Hypothalamus (tissue), 51 donors: ENCODE measurements around the gene NBR1.
"Not testable (repeated sequence)": the region's sequence is repeated elsewhere in the genome, so short reads cannot be mapped to it uniquely, and the experiment has no call there.

Experiments
- DNase-seq, 51 donors: peaks; one replicate each; lab custom pipeline; 2025; lab: John Stamatoyannopoulos, UW

Gene NBR1, protein sequence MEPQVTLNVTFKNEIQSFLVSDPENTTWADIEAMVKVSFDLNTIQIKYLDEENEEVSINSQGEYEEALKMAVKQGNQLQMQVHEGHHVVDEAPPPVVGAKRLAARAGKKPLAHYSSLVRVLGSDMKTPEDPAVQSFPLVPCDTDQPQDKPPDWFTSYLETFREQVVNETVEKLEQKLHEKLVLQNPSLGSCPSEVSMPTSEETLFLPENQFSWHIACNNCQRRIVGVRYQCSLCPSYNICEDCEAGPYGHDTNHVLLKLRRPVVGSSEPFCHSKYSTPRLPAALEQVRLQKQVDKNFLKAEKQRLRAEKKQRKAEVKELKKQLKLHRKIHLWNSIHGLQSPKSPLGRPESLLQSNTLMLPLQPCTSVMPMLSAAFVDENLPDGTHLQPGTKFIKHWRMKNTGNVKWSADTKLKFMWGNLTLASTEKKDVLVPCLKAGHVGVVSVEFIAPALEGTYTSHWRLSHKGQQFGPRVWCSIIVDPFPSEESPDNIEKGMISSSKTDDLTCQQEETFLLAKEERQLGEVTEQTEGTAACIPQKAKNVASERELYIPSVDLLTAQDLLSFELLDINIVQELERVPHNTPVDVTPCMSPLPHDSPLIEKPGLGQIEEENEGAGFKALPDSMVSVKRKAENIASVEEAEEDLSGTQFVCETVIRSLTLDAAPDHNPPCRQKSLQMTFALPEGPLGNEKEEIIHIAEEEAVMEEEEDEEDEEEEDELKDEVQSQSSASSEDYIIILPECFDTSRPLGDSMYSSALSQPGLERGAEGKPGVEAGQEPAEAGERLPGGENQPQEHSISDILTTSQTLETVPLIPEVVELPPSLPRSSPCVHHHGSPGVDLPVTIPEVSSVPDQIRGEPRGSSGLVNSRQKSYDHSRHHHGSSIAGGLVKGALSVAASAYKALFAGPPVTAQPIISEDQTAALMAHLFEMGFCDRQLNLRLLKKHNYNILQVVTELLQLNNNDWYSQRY

DNA sequence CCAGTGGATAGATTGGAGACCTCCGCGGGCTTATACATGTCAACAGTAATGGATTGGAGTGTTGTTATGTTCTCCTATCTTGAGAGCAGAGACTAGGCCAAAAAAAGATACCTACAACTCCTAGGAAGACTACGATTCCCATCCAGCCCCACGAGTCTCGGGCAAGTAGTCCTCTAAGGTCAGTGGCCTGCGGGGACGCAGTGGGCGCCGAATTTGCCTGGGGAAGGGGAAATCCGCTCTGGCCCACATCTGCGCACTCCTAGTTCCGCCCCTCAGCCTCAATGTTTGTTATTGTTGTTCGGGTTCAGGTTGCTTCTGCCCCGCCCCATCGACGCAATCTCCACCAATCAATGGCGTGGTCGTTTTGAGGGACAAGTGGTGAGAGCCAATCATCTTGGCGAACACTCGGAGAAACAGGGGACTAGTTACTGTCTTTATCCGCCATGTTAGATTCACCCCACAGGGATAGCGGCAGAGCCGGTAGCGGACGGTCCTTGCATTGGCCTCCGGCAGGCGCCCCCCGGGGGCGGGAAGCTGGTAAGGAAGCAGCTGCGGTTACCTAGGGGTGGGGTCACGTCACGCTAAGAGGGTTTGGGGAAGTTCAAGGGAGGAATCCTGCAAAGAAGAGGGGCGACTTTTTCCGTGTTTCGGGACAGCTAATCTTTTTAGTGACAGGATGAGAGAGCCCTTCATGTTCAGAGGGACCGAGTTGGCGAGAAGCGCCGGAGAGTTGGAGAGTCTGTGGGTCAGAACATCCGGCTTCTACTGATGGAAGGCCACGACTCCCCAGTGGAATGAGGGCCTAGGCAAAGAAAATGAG is at the start of gene NBR1:
Gene NBR1, plus strand, starts transcription at position 449 of the 820 bp plus-strand sequence. CDS start 4,586 bp downstream, outside the sequence.
- peak; percentile 68 to 99 (median 92) for DNase-seq

DNA sequence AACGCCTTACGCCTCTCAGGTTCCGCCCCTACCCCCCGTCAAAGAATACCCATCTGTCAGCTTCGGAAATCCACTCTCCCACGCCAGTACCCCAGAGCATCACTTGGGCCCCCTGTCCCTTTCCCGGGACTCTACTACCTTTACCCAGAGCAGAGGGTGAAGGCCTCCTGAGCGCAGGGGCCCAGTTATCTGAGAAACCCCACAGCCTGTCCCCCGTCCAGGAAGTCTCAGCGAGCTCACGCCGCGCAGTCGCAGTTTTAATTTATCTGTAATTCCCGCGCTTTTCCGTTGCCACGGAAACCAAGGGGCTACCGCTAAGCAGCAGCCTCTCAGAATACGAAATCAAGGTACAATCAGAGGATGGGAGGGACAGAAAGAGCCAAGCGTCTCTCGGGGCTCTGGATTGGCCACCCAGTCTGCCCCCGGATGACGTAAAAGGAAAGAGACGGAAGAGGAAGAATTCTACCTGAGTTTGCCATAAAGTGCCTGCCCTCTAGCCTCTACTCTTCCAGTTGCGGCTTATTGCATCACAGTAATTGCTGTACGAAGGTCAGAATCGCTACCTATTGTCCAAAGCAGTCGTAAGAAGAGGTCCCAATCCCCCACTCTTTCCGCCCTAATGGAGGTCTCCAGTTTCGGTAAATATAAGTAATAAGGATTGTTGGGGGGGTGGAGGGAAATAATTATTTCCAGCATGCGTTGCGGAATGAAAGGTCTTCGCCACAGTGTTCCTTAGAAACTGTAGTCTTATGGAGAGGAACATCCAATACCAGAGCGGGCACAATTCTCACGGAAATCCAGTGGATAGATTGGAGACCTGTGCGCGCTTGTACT is 45.7 kb upstream of the NBR1 start, which contains the start of gene BRCA1:
Gene BRCA1, minus strand, starts transcription at position 232 of the 834 bp plus-strand sequence. CDS start 1,268 bp downstream, outside the sequence.
- peak; percentile 22 to 94 (median 79) for DNase-seq

DNA sequence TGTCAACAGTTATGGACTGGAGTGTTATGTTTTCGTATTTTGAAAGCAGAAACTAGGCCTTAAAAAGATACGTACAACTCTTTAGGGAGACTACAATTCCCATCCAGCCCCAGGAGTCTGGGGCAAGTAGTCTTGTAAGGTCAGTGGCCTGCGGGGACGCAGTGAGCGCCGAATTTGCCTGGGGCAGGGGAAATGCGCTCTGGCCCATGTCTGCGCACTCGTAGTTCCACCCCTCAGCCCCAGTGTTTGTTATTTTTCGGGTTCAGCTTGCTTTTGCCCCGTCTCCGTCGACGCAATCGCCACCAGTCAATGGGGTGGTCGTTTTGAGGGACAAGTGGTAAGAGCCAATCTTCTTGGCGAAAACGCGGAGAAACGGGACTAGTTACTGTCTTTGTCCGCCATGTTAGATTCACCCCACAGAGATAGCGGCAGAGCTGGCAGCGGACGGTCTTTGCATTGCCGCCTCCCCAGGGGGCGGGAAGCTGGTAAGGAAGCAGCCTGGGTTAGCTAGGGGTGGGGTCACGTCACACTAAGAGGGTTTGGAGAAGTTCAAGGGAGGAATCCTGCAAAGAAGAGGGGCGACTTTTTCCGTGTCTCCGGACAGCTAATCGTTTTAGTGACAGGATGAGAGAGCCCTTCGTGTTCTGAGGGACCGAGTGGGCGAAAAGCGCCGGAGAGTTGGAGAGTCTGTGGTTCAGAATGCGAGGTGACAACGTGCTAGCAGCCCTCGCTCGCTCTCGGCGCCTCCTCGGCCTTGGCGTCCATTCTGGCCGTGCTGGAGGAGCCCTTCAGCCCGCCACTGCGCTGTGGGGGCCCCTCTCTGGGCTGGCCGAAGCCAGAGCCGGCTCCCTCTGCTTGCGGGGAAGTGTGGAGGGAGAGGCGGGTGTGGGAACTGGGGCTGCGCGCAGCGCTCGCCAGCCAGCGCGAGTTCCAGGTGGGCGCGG is 44.8 kb upstream of the NBR1 start:
- no peak for DNase-seq

DNA sequence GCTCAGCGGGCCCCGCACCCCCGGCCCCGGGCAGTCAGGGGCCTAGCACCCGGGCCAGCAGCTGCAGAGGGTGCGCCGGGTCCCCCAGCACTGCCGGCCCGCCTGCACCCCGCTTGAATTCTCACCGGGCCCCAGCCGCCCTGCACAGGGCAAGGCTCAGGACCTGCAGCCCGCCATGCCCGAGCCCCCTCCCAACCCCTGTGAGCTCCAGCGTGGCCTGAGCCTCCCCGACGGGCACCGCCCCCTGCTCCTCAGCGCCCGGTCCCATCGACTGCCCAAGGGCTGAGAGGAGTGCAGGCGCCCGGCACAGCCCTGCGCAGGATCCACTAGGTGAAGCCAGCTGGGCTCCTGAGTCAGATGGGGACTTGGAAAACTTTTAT is 44.1 kb upstream of the NBR1 start:
- no peak for DNase-seq

DNA sequence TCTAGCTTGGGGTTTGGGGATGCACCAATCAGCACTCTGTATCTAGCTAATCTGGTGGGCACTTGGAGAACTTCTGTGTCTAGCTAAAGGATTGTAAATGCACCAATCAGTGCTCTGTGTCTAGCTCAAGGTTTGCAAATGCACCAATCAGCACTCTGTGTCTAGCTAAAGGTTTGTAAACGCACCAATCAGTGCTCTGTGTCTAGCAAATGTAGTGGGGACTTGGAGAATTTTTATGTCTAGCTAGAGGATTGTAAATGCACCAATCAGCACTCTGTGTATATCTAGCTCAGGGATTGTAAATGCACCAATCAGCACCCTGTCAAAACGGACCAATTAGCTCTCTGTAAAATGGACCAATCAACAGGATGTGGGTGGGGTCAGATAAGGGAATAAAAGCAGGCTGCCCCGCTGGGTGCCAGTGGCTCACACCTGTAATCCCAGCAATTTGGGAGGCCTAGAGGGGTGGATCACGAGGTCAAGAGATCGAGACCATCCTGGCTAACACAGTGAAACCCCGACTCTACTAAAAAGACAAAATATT is 43.6 kb upstream of the NBR1 start:
- DNase-seq = not testable (repeated sequence)

DNA sequence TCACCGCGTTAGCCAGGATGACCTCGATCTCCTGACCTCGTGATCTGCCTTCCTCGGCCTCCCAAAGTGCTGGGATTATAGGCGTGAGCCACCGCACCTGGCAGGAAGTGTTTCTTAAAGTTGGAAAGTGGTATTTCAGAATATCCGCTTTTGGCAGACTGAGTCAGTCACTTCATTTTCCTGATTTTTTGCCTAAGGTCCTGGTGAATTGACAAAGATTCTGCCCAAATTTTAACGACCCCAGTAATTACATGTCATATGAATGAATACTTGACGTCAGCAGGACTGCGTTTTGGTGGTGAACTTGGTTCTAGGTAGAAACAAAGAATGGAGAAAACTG is 41.4 kb upstream of the NBR1 start:
- DNase-seq = no peak

DNA sequence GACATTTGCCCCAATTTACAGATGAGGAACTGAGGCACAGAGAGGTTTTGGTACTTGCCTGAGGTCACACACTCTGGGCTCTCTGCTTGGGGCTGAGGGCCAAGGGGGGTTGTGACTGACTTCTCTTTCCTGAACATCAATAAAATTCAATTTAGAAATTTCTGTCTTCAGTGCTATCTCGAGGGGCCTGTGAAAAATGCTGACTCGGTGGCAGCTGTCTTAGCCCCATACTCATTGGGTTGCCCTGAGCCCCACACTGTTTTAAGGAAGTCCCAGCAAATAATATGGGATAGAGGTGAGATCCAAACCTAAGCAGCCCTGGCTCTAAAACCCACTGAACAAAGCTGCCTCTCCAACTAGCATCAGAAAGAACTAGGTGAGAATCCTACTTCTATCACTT is 38.9 kb upstream of the NBR1 start:
- no peak for DNase-seq

DNA sequence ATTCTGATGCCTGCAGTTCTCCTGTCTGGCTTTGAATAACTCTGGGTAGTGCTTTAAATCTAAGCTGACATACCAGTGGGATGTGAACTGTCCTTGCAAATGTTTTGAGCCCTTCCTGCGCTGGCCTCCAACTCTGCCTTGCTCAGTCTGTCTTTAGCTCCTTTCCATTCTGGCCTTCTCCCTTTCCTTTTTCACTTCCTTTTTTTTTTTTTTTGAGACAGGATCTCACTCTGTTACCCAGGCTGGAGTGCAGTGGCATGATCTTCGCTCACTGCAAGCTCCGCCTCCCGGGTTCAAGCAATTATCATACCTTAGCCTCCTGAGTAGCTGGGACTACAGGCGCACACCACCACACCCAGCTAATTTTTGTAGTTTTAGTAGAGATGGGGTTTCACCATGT is 37.6 kb upstream of the NBR1 start:
- DNase-seq = not testable (repeated sequence)

DNA sequence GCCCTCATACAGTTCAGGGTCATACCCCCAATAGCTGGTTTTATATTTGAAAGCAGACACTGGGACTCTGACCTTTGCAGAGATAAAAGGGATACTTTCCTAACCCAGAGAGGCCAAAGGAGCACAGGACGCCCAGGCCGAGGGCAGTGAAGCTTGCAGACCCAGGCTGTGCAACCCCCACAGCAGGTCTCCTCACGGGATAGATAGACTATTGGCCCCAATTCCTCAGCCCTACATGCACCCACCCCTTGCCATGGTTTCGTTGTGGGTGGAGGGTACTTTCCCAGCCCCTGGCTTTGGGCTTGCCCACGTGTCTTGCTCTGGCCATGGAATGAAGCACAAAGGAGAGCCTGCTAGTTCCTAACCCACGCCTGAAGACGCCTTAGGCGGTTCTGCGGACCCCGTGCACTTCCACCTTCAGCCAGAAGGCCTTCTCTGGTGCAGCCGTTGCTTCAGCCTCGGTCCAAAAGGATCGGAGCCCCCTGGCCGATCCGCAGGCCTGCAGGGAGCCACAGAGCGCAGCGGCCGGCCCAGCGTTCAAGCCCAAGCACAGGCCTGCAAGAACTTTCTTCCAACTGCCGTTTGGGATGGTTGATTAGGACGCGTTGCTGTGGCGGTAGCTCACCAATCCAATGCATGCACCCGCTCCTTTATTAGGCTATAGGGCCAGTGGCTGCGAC is 36.1 kb upstream of the NBR1 start:
- DNase-seq = no peak

DNA sequence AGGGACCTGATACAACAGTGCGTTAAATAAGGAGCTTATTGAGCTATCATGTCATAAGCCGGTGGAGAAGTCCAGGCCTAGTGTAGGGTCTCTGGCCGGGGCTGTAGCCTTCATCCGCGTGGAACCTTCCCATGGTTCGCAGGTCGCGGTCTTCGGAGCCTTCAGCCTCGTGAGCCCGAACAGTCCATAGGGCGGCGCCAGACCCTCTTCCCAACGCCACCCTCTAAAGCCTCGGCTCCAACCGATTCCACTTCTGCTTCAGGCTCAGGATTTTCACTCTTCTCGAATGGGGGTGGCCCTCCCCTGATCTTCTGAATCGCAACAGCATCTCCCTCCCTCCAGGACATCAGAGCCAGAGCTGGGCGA is 35.6 kb upstream of the NBR1 start:
- no peak for DNase-seq

DNA sequence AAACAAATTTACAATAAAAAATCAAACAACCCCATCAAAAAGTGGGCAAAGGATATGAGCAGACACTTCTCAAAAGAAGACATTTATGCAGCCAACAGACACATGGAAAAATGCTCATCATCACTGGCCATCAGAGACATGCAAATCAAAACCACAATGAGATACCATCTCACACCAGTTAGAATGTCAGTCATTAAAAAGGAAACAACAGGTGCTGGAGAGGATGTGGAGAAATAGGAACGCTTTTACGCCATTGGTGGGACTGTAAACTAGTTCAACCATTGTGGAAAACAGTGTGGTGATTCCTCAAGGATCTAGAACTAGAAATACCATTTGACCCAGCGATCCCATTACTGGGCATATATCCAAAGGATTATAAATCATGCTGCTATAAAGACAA is 34.4 kb upstream of the NBR1 start:
- not testable (repeated sequence) for DNase-seq

DNA sequence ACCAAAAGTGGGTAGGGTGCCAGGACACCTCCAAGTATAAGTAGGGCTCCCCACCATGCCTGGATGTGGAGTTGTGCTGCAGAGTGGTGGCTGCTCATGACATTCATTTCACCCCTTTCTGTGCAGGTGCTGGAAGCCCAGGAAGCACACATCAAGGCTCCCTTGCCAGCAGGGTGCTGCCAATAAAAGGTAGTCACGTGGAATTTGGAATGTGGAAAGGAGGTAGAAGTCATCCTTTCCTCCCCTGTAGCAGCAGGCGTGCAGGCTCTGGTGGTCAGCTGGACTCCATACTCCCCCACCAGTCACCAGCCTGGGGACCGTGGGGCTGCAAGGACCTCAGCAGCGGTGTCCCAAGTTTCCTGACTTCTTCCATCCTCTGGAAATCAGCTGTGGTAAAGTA is 32.5 kb upstream of the NBR1 start:
- DNase-seq = not testable (repeated sequence)

DNA sequence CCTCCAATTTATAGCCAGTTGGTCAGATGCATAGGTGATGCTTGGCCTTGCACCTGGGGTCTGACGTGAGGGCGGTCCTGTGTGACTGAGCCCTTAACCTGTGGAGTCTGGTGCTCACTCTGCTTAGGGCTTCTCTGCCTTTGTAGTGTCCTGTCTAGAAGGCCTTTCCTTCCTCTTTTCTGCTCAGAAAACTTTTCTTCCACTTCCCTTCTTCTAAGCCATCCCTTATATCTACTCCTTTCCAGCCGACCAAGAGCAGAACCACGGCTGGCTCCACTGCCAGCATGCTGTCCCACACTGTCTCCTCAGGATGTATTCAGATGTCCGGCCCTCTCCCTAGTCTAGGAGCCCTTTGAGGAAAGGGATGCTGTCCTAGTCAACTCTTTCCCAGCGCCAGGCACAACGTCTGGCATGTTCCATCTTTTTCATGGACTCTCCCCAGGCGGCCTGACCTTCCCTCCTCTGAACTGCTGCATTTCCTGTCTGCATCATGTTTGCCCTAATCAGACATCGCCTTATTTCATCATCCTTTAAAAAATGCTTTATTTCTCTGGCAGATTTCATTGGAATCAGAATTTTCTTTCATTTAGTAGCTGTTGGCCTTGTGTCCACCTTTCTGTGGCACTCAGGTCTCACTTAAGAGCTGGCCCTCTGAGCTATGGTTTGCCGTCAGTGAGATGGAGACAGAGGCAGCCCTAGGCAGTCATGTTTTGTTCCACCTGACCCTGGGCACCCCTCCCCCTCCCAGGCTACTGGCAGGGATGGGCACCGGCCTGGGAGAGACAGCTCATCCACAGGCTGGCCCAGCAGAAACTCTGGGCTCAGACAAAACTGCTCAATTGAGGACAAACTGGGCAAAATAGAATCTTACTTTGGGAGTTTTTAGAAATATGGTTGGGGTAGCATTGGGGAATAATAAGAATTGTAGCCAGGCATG is 30.4 kb upstream of the NBR1 start:
- no peak for DNase-seq

DNA sequence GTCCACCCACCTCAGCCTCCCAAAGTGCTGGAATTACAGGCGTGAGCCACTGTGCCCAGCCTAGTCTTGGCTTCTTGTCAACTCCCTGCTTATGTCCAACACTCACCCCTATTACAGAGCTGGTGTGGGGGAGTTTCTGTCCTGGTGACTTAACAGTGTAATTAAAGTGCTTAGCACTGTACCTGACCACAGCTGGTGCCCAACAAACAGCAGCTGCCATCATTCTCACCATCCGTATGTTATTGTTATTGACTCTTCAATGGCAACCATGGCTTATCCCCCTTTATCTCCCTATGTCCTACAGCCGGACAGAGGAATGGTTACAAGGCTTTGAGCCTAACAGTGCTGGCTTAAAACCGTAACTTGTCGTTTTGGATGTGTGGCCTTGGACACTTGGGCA is 28.9 kb upstream of the NBR1 start:
- DNase-seq = no peak

DNA sequence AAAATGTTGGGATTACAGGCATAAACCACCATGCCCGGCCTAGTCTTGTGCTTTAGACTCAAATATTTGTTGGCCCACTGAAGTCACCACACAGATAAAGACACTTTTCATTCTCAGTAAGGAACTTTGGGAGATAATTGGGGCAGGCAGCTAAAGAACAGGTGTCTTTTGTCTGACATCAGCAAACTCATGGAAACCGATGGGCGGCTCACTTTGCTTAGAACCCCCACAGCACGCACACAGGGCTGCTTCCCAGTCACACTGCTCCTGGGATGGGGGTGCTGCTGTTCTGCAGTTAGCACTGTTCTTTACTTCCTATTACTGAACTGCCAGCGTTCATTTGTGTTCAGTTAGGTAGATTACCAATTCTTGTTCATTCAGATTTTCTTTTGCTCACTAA is 27.8 kb upstream of the NBR1 start:
- no peak for DNase-seq

DNA sequence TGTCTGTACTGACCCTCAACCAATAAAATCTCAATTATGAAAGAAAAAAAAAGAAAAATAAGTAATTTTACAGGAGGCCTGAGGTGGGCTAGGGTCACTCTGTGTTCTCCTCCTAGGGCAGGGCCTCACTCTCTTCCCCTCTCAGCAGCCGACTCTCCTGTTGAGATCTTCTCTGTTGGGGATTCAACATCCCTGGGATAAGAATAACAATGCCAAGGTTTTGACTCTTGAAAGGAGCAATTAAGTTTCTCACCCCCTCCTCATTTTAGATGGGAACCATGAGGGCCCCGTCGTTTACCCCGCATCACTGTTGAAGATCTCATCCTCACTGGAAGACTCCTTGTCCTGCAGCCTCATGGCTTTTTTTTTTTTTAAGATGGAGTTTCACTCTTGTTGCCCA is 24.4 kb upstream of the NBR1 start:
- DNase-seq = no peak
